Kidney tubule cell (primary cell): ENCODE data around the gene USP10.

Experiments used
- DNase-seq: peaks from one replicate; pipeline ENCODE4 v3.0.0-alpha.2; 2018; ENCODE audit warnings: low spot score

USP10 gene

GRCh38 chr16:84700446-84701300 is 873 bp downstream of the USP10 start:
- peak; percentile 23 for DNase-seq

- no peak for DNase-seq
Observed at GRCh38 chr16:84703681-84704080, 3.9 kb downstream of the USP10 start.

- DNase-seq, result no peak
Observed at GRCh38 chr16:84704253-84704652, 4.5 kb downstream of the USP10 start.

- no peak for DNase-seq
Observed at GRCh38 chr16:84706856-84707255, 7.1 kb downstream of the USP10 start.

GRCh38 chr16:84709609-84710008 is 9.8 kb downstream of the USP10 start:
- no peak for DNase-seq

- DNase-seq, result no peak
Observed at GRCh38 chr16:84710686-84711085, 10.9 kb downstream of the USP10 start.

- DNase-seq, result no peak
Observed at GRCh38 chr16:84712138-84712671, 12.4 kb downstream of the USP10 start.

- no peak for DNase-seq
Observed at GRCh38 chr16:84712801-84713775, 13.3 kb downstream of the USP10 start.

- DNase-seq, result no peak
Observed at GRCh38 chr16:84714028-84714427, 14.2 kb downstream of the USP10 start.

GRCh38 chr16:84715424-84715823 is 15.6 kb downstream of the USP10 start:
- DNase-seq, result no peak

- no peak for DNase-seq
Observed at GRCh38 chr16:84715854-84716253, 16.1 kb downstream of the USP10 start.

- DNase-seq, result no peak
Observed at GRCh38 chr16:84716740-84717139, 16.9 kb downstream of the USP10 start.

- DNase-seq, result peak; percentile 50
Observed at GRCh38 chr16:84717484-84717883, 17.7 kb downstream of the USP10 start.

GRCh38 chr16:84720177-84720579 is 20.4 kb downstream of the USP10 start:
- no peak for DNase-seq

- DNase-seq, result no peak
Observed at GRCh38 chr16:84722068-84722467, 22.3 kb downstream of the USP10 start.

GRCh38 chr16:84723906-84724305 is 24.1 kb downstream of the USP10 start:
- DNase-seq, result no peak

- no peak for DNase-seq
Observed at GRCh38 chr16:84724606-84725309, 25.0 kb downstream of the USP10 start.

- DNase-seq, result no peak
Observed at GRCh38 chr16:84725481-84726078, 25.8 kb downstream of the USP10 start.

GRCh38 chr16:84726079-84726668 is 26.4 kb downstream of the USP10 start:
- peak; percentile 80 for DNase-seq

- no peak for DNase-seq
Observed at GRCh38 chr16:84726669-84727467, 27.1 kb downstream of the USP10 start.
